HG02981 (cell line): ENCODE measurements around the gene SEMA3B.
"Not testable (repeated sequence)": the region's sequence is repeated elsewhere in the genome, so short reads cannot be mapped to it uniquely, and the experiment has no call there.

Experiments used
- ATAC-seq: cut with Tn5 transposase; IDR thresholded peaks from one replicate; pipeline ENCODE4 v1.9.1; 2021; ENCODE audit warnings: mild to moderate bottlenecking, moderate library complexity; ENCODE audit not compliant: unreplicated experiment

Gene SEMA3B

DNA sequence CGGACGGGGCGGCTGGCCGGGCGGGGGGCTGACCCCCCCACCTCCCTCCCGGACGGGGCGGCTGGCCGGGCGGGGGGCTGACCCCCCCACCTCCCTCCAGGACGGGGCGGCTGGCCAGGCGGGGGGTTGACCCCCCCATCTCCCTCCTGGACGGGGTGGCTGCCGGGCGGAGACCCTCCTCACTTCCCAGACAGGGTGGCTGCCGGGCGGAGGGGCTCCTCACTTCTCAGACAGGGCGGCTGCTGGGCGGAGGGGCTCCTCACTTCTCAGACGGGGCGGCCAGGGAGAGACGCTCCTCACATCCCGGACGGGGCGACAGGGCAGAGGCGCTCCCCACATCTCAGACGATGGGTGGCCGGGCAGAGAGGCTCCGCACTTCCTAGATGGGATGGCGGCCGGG lies 43.1 kb downstream of the SEMA3B start:
- not testable (repeated sequence) for ATAC-seq

DNA sequence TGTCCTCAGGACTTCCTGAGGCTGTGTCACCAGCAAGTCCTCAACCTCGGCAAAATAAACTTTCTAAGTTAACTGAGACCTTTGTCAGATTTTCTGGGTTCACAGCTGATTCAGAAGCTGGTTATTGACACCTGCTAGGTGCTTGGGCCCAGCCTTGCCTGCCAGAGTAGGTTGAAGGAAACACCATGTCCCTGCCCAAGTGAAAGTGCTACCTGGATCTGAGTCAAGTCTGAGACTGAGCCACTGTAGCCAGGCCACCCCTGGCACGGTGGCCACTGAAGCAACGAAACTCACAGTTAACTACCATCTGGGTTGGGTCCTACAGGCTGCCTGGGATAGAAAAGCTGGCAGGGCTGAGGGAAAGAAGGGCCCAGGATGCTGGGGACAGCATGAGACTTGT lies 45.4 kb downstream of the SEMA3B start:
- no peak for ATAC-seq

DNA sequence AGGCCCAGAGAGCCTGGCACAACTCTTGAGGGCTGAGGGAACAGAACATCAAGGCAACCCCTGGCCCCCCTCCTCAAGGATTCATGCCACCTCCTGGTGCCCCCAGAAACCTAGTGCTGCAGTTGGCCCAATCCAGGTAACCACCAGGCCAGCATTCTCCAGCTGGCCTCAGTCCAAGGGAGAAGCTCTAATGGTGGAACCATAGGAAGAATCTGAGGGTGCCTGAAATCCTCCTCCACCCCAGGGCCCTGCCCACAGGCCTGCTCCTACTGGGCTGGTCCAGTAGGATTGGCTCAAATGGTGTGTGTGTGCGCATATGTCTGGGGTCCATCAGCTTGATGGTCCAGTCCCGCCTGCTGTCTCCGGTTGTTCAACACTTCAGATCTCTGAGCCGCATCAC lies 45.9 kb downstream of the SEMA3B start:
- ATAC-seq = no peak

DNA sequence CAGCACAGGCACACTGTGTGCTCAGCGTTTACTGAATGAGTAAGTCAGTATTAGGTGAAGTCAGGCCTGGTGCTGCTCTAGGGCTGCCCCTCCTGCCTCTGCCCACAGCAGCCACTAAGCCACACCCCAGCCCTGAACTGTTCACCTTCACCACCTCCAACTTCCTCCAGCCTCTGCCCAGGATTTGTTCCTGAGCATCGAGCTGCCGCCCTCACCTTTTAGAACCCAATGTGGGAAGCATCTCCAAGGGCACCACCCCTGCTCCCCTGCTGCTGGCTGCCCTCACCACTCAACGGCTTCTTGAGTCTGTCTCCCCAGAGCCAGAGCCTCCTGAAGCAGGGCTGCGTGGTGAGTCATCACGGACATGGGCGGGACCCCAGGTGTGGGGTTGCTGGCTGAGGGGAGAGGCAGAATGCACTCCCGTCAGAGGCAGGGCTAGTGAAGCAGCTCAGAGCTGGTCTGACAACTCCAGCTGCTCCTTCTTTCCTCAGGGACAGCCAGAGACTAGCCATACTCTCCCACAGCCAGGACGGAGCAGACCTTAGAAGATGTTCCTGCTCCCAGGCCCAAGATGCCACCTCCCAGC lies 47.8 kb downstream of the SEMA3B start:
- no peak for ATAC-seq

GRCh38 chr3:50317300-50317699 lies 48.4 kb downstream of the SEMA3B start:
- no peak for ATAC-seq

GRCh38 chr3:50318163-50318562 lies 49.2 kb downstream of the SEMA3B start:
- no peak for ATAC-seq

GRCh38 chr3:50318615-50319014 lies 49.7 kb downstream of the SEMA3B start:
- no peak for ATAC-seq

DNA sequence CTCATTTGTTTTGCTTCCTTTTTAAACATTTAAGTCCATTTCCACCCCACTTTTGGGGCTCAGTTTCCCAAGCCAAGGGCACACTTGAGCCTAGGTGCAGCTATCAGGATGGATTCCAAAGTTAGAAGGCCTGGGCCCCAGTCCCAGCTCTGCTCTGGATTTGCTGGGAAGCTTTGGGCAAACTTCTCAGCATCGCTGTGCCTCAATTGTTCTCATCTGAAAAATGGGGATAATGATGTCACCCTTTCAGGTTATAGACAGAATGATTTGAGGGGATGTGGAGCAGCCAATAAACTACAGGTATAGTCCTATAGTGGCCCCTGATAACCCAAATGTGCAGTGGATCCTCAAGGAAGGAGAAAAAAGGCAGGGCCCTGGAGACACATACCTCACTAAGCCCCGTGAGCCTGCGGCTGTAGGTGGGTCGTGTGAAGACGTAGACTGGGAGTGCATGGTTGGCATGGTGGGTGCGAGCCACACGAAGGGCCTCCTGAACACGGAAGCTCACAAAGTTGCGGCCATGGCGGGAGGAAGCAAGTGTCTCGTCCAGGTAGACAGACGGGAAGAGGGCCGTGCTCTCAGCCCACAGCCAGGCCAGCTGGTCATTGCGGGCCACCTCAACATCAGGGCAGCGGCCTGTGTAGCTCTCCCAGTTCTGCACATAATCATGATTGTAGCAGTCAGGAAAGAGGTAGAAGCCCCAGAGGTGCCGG lies 50.4 kb downstream of the SEMA3B start:
- ATAC-seq = no peak

GRCh38 chr3:50319894-50320625 lies 51.1 kb downstream of the SEMA3B start:
- no peak for ATAC-seq

- ATAC-seq = peak; percentile 36
These were observed 51.9 kb downstream of the SEMA3B start for GRCh38 chr3:50320853-50321335.

- peak; percentile 78 for ATAC-seq
These were observed 52.6 kb downstream of the SEMA3B start for GRCh38 chr3:50321336-50322114.

GRCh38 chr3:50322115-50322385 lies 53.1 kb downstream of the SEMA3B start:
- no peak for ATAC-seq

DNA sequence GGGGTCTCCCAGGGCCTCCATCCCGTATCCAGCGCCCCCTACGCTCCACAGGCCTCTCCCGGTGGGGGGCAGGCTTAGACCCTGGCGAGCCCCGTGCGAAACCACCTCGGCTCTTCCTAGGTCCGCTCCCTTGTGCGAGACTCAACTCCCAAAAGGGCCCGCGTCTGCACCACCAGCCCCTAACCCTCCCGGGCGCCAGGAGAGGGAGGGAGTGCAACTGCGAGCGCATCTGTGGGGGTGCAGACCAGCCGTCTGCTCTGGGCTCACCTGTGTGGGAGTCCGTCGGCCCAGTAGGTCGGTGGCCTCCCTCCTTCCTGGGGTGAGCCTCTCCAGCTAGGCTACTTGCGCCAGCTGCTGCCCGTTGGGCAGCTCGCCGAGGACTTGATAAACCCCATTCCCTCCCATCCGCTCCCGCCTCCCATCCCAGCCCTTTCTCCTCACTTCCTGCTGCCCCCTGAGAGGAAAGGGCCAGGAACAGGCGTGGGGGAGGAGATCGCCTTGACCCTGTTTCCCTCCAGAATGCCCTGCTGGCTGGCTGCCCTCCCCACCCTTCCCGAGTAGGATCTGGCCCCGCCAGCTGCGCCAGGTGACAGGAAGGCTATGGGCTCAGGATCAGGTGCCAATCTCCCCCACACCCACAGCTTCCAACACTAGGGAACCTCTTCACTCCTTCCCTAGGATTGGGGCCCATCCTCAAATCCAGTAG lies 53.6 kb downstream of the SEMA3B start, which contains the start of gene HYAL2:
HYAL2 (minus strand) TSS at position 360 of the 706 bp plus-strand sequence. CDS start 2,256 bp downstream, outside the sequence.
- ATAC-seq = no peak

DNA sequence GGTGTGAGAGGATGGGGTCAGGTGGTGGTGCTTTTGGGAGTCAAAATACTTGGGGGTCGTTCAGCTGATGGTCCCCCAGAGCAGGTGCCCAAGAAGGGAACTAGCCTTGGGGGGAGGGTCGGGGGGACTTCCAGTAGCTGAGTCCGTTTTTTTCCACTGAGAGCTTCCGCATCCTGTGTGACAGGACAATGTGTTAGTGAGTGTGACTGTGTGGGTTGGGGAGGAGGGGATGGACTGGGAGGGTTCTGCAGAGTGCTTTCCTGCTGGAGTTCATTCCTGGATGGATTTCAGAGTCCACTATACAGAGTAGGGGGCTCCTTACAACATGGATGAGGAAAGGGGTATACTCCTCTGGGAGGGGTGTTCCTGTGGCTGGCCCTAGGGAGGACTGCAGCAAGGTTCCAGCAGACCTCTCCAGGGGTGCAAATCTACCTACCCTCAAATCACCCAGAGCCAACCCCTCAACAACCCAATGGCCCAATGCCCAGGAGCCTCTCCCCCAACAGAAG lies 54.2 kb downstream of the SEMA3B start:
- no peak for ATAC-seq

DNA sequence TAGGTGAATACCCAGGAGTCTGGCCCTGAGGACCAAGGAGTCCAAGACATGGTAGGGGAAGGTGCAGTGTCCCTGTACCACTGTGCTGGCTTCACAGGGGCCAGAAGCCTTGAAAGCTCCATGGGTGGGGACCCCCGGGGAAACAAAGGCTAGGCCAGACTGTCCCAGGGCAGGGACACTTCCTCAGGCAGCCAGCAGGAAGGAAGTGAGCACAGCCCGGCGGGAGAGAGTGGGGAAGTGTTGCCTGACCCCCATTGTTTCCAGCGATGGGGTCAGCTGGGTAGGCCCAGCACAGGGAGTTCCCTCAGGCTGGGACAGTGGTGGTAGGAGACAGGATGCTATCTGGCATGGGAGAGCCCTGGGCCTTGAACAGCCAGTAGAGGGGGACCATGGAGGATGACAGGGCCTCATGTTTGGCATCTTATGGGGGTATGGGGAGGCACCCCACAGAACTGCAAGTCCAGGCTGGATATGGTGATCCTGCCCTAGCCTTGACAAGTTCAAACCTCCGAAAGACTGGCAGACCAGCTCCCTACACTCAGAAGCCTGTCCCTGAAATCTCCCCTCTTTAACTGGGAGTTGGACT lies 54.8 kb downstream of the SEMA3B start:
- no peak for ATAC-seq

DNA sequence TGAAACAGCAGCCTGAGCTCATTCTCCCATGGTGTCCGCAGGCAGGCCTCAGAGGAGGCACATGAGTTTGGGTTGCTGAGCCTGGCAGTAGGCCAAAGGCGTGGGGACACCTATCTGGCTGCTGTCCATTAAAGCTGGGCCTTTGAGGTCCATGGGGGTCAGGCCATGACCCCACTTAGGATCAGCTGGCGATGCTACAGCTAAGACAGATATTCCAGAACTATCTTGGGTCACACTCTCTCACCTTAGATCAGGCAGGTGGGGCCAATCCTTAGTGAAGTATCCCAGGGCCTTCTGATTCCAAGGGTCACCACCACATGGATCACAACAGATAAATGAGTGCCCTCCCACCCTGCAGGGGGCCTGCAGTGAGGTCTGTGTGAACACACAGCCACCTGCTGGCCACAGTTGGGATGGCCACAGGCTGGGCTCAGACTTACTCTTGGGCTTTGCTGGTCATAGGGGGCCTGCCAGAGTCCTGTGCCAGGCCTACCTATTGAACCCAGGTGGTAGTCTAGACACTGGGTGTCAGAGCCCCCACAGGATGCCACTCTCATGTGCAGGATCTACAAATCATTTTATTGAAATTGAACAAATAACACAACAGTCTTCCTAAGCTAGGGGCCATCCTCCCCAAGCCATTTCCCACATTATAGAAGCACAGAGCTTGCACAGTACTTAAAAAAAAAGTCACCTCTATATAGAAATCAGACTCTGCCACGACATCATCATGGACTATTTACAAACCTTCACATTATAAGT lies 55.6 kb downstream of the SEMA3B start:
- no peak for ATAC-seq

GRCh38 chr3:50325113-50325480 lies 56.1 kb downstream of the SEMA3B start:
- no peak for ATAC-seq

GRCh38 chr3:50325497-50326181 lies 56.7 kb downstream of the SEMA3B start:
- ATAC-seq = no peak

DNA sequence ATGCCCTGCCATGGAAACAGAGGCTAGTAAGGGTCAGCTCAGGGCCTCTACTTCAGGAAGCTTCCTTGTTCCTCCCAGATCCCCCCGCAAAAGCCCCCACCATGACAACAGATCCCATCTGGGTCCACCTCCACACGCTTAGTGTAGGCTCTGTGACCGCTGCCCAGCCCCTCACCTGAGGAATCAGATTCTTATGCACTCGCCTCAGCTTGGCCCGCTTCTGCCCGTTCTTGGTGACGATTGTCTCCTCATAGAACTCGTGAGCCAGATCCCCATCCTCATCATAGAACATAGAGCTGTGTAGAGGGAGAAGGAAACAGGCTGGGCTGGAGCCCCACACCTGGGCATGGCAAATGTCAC lies 57.2 kb downstream of the SEMA3B start:
- no peak for ATAC-seq
